HEK293T (cell line): ENCODE measurements around the gene VSIG10L.

Experiments
- CTCF ChIA-PET: fragments of 350-600 bp; formaldehyde crosslinking; extraction: SDS; loops from one replicate; lab custom pipeline; 2021; ENCODE audit warnings: antibody characterized with exemption, inconsistent platforms; lab: Yijun Ruan, JAX
- POLR2A ChIA-PET: fragments of 350-600 bp; formaldehyde crosslinking; extraction: SDS; loops from one replicate; lab custom pipeline; 2020; ENCODE audit warnings: antibody characterized with exemption, inconsistent platforms; lab: Yijun Ruan, JAX
- DNase-seq: peaks from one replicate; pipeline ENCODE4 v3.0.0; 2012; ENCODE audit warnings: mixed read lengths; ENCODE audit errors: extremely low spot score
- ARNT ChIP-seq: fragments of 450-650 bp; IDR thresholded peaks from 2 replicates; pipeline ENCODE4 v1.6.1; 2017; ENCODE audit warnings: mild to moderate bottlenecking
- BHLHE40 ChIP-seq: fragments of 450-650 bp; IDR thresholded peaks from 2 replicates; pipeline ENCODE4 v1.6.1; 2016; ENCODE audit warnings: mild to moderate bottlenecking, moderate library complexity, borderline replicate concordance
- CTBP1 ChIP-seq: fragments of 450-650 bp; IDR thresholded peaks from 2 replicates; pipeline ENCODE4 v1.6.1; 2016; ENCODE audit warnings: borderline replicate concordance
- ELF4 ChIP-seq: fragments of 450-650 bp; IDR thresholded peaks from 2 replicates; pipeline ENCODE4 v1.6.1; 2017; ENCODE audit warnings: antibody characterized with exemption
- FOXA1 ChIP-seq: fragments of 450-650 bp; IDR thresholded peaks from 2 replicates; pipeline ENCODE4 v1.6.1; 2016; ENCODE audit warnings: mild to moderate bottlenecking
- FOXK2 ChIP-seq: fragments of 450-650 bp; IDR thresholded peaks from 2 replicates; pipeline ENCODE4 v1.6.1; 2016; ENCODE audit warnings: mild to moderate bottlenecking
- FOXM1 ChIP-seq: fragments of 450-650 bp; IDR thresholded peaks from 2 replicates; pipeline ENCODE4 v1.6.1; 2017; ENCODE audit warnings: mild to moderate bottlenecking, borderline replicate concordance
- HDGF ChIP-seq: fragments of 450-650 bp; IDR thresholded peaks from 2 replicates; pipeline ENCODE4 v1.6.1; 2017; ENCODE audit warnings: antibody characterized with exemption, borderline replicate concordance
- L3MBTL2 ChIP-seq: fragments of 450-650 bp; conservative IDR thresholded peaks from 2 replicates; pipeline ENCODE4 v1.6.1; 2016; ENCODE audit warnings: mild to moderate bottlenecking
- LEF1 ChIP-seq: fragments of 450-650 bp; IDR thresholded peaks from 2 replicates; pipeline ENCODE4 v1.6.1; 2017; ENCODE audit warnings: mild to moderate bottlenecking, borderline replicate concordance
- NFRKB ChIP-seq: fragments of 450-650 bp; IDR thresholded peaks from 2 replicates; pipeline ENCODE4 v1.6.1; 2016; ENCODE audit warnings: mild to moderate bottlenecking, moderate library complexity
- SP1 ChIP-seq: fragments of 450-650 bp; IDR thresholded peaks from 2 replicates; pipeline ENCODE4 v1.6.1; 2017
- SUZ12 ChIP-seq: fragments of 450-650 bp; IDR thresholded peaks from 2 replicates; pipeline ENCODE4 v1.6.1; 2016; ENCODE audit warnings: mild to moderate bottlenecking
- TARDBP ChIP-seq: fragments of 450-650 bp; IDR thresholded peaks from 2 replicates; pipeline ENCODE4 v1.6.1; 2016
- ZNF384 ChIP-seq: fragments of 450-650 bp; IDR thresholded peaks from 2 replicates; pipeline ENCODE4 v1.6.1; 2016
- TF ChIP-seq, protein P1 (sequence below): fragments of 450-650 bp; IDR thresholded peaks from 2 replicates; pipeline ENCODE4 v1.6.1; 2016

Gene VSIG10L

DNA sequence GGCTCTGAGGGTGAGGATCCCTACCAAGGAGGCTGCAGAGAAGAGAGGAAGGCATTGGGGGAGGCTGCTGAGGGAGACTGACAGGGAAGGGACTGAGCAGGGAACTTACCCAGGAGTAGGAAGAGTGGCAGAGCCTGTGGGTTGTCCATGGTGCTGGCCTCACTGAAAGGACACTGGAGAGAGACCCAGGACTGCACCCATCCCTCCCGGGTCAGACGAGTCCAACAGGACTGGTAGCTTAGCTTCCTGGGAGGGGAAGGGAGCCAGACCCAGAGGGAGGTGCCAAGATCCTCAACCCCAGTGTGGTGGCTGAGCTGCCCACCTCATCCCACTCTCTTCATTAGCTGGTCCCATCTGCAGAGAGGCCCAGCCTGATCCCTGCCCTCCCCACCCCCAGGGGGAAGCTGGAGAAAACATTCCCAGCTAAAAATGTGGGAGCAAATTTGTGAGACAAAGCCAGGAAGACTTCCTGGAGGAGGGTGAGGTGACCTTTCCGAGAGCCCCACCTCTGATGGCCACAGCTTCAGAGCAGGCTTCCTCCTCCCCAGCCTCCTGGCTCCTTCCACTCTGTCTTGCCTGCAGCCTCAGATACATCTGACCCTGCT, at the start of gene VSIG10L:
TSS of gene VSIG10L (minus strand) at position 164 of the 605 bp plus-strand sequence. CDS start at position 149, 15 bp downstream.
- CTCF ChIA-PET: no interaction called here
- no peak for TF ChIP-seq FOXK2
- TF ChIP-seq L3MBTL2: no peak
- TF ChIP-seq ZNF384: no peak
- no peak for TF ChIP-seq TARDBP
- TF ChIP-seq SP1: no peak
- POLR2A ChIA-PET: interaction anchor here (1.1 to 5.9 kb wide), 4 partner anchors 12 to 53 kb away, joined by 3 to 40 read pairs (median 10); partner anchors contain the start of gene ETFB
- DNase-seq: no peak

DNA sequence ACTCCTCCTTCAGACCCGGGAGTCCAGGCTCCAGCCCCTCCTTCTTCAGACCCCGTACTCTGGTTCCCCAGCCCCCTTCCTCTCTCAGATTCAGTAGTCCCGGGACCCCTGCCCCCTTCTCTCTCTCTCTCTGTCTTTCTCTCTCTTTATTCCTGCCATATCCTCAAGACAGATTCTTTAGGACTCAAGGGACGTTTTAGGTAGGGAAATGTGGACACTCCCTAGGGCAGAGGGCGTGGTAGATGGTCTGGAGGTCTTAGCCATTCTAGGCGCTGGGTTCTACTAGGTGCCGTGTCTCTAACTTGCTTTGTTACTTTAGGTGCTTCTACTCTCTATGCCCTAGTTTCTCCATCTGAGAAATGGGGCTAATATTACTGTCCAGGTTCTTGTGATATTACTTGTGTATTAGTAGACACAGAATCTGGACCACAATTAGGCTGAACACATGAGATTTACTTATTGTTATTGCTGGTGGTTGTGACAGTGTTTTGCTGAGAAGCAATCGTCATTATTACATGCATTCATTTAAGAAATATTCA, 49.2 kb upstream of the VSIG10L start:
- ChIA-PET POLR2A (interaction anchor here (0.9 kb wide), 1 partner anchor 23 kb away, joined by 4 read pairs; no protein-coding TSS in a partner anchor), CTCF (no interaction called here)
- DNase-seq: no peak
- TF ChIP-seq HDGF (no peak), FOXK2 (no peak), SUZ12 (no peak), LEF1 (no peak), TARDBP (no peak), ZNF384 (no peak), ARNT (no peak)

DNA sequence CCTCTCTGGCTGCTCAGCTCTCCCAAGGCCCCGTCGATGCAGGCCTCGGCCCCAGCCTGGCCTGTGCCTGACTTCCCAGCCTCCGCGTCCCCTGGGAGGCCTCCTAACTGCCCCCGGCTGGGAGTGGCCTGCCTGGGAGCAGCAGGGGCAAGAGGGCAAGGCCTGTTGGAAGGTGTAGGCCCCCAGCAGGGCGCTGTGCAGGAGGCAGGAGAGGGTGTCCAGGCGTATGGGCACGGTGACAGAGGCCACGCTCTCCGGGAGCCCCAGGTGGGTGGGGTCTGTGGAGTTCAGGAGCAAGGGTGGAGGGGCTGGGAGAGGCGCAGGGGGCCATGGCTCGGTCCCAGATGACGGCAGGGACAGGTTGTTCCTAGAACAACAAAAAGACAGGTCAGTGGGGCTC, 47.2 kb upstream of the VSIG10L start:
- POLR2A ChIA-PET: no interaction called here
- TF ChIP-seq SUZ12: no peak
- CTCF ChIA-PET: interaction anchor here (0.6 kb wide), 1 partner anchor 117 kb away, joined by 3 read pairs; no protein-coding TSS in a partner anchor
- DNase-seq: no peak

DNA sequence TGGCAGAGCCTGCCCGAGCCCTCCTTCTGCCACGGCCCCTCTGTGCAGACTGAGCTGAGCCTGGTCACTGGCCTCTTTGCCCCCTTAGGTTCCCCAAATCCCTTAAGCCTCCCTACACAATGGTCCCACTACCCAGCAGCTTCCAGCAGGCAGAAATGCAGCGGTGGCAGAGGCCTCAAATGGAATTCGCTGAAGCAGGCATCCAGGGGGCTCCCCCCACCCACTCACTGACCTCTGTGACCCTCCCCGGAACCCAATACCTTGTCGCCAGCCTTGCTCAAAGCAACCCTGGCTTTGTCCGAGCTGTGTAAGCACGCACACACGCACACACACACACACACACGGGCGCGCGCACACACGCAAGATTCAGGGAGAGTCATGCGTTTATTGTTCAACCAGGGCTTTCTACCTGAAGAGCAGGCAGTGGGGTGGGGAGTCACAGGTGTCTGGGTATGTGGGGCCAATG, 46.0 kb upstream of the VSIG10L start, which contains the start of gene LIM2:
TSS of gene LIM2 (minus strand) at position 51 of the 466 bp plus-strand sequence. CDS start 531 bp downstream, outside the sequence.
- ChIA-PET CTCF (no interaction called here), POLR2A (no interaction called here)
- DNase-seq: no peak
- TF ChIP-seq SP1 (no peak), FOXM1 (no peak), FOXA1 (no peak), SUZ12 (no peak), LEF1 (no peak), ARNT (no peak), NFRKB (no peak), HDGF (no peak), BHLHE40 (no peak), TARDBP (no peak), ZNF384 (no peak), L3MBTL2 (no peak), ELF4 (no peak), CTBP1 (no peak), FOXK2 (no peak)
- TF ChIP-seq, protein P1, sequence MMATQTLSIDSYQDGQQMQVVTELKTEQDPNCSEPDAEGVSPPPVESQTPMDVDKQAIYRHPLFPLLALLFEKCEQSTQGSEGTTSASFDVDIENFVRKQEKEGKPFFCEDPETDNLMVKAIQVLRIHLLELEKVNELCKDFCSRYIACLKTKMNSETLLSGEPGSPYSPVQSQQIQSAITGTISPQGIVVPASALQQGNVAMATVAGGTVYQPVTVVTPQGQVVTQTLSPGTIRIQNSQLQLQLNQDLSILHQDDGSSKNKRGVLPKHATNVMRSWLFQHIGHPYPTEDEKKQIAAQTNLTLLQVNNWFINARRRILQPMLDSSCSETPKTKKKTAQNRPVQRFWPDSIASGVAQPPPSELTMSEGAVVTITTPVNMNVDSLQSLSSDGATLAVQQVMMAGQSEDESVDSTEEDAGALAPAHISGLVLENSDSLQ: no peak

DNA sequence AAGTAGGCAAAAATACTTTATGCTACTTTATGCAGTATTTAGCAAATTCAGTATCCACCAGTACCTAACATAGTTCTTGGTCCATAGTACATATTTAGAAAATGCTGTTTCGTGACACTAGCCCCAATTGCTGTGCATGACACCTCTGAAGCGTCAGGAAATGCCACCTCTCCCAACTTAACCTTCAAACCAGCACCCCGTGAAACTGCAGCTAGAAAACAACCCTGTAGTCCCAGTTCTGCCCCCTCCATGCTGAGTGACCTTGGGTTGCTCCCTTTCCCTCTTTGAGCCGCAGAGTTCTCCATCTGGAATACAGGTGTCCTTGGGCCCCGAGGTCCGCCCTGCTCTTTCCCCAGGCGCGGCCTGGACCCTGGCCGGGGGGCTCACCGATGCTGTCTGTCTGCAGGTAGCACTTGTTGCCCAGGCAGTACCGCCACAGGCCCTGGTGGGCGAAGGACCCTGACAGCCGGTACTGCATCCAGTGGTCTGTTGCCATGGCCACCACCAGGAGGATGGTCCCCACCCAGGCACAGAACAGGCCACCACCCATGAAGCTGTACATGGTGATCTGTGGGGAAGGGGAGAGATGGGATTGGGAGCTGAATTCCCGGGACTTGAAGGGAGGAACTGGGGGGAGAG, 45.1 kb upstream of the VSIG10L start:
- no peak for DNase-seq
- TF ChIP-seq L3MBTL2 (no peak), LEF1 (no peak), SUZ12 (no peak), HDGF (no peak), SP1 (no peak), FOXK2 (no peak), TARDBP (no peak), ZNF384 (no peak), NFRKB (no peak), ARNT (no peak), FOXA1 (no peak), FOXM1 (no peak), CTBP1 (no peak), ELF4 (no peak)
- TF ChIP-seq, protein P1: no peak
- ChIA-PET POLR2A (interaction anchor here (0.8 kb wide), 1 partner anchor 19 kb away, joined by 4 read pairs; no protein-coding TSS in a partner anchor), CTCF (no interaction called here)

DNA sequence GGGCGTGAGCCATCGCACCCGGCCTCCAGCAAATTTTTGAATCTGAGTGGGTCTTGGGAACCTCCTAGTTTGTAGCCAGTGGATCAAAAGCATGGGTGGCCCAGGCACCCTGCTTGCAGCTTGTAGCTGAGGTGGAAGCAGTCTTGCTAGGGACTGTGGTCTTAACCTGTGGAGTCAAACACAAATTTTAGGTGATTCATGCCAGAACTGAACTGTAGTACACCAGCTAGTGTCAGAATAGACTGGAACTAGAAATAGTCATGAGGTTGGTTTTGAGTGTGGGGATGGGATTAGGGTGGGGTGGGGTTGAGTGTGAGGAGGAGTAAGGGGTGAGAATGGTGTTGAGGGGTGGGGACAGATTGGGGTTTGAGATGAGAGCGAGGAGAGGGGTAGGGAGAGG, 40.1 kb upstream of the VSIG10L start:
- no peak for TF ChIP-seq ZNF384
- no peak for TF ChIP-seq TARDBP
- TF ChIP-seq FOXM1: no peak
- TF ChIP-seq FOXK2: no peak
- TF ChIP-seq L3MBTL2: no peak
- no peak for TF ChIP-seq ARNT
- no peak for TF ChIP-seq FOXA1
- no peak for TF ChIP-seq ELF4
- POLR2A ChIA-PET: interaction anchor here (1.3 kb wide), 1 partner anchor 16 kb away, joined by 3 read pairs; no protein-coding TSS in a partner anchor
- DNase-seq: no peak
- CTCF ChIA-PET: no interaction called here

DNA sequence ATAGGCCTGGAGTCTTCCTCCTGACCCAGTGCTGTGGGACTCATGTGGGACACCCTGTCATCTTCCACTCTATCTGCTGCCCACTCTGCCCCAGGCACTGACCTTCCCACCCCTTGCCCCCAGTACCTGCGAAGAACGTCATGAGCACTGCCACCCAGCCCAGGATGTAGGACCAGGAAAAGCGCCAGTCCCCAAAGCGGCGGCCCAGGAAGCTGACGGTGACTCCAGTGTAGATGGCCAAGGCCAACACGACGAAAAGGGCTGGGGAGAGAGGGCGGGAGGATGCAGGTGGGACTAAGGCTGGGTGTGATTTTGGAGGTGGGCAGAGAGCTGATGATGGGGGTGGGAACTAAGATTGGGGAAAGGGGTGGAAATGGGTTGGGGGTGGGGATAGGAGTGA, 38.4 kb upstream of the VSIG10L start:
- ChIA-PET CTCF (no interaction called here), POLR2A (no interaction called here)
- DNase-seq: no peak
- no peak for TF ChIP-seq SP1
- no peak for TF ChIP-seq ELF4
- no peak for TF ChIP-seq CTBP1
- no peak for TF ChIP-seq BHLHE40
- TF ChIP-seq SUZ12: no peak
- no peak for TF ChIP-seq TARDBP
- TF ChIP-seq FOXA1: no peak
